Measurements from ENCODE around the gene RPL27A. TPM values are rescaled to one million over a fixed set of nuclear protein-coding genes. Genes with fewer than 3 reads are reported as not detected.
"Not testable (repeated sequence)": the region's sequence is repeated elsewhere in the genome, so short reads cannot be mapped to it uniquely, and the experiment has no call there.

Gene RPL27A
- total and polyA plus RNA-seq, 3 experiments from 2014 or later, result 1,148 to 3,471 (median 1,170) TPM

- Histone ChIP-seq H3K27ac (ENCODE audit: low read depth, low read length) (no peak overlapping the region), H3K36me3 (ENCODE audit: insufficient read depth, low read length) (no peaks in the 10 kb centered on the region), H3K4me1 (ENCODE audit: insufficient read depth, low read length) (no peaks in the 10 kb centered on the region), H3K27me3 (ENCODE audit: insufficient read depth, low read length, poor library complexity, severe bottlenecking) (no peaks in the 10 kb centered on the region), H3K4me3 (ENCODE audit: low read length) (no peak overlapping the region), H3K9me3 (ENCODE audit: low read length) (no peaks in the 10 kb centered on the region)
- H3K4me1 Mint-ChIP-seq, result no peaks in the 10 kb centered on the region
- ChIA-PET CTCF (no interaction called here), POLR2A (interaction anchor here (1.0 kb wide), 1 partner anchor 21 kb away, joined by 3 read pairs; the partner anchor contains the start of genes RPL27A and TRIM66)
- no peaks in the 10 kb centered on the region for H3K27me3 Mint-ChIP-seq
- H3K27ac Mint-ChIP-seq, result peak overlapping the region in 1 of 8 donors; percentile 7
- H3K36me3 Mint-ChIP-seq, result peaks cover 0 to 39% (median 9%) of the 10 kb centered on the region in 3 donors
- no peaks in the 10 kb centered on the region for H3K9me3 Mint-ChIP-seq
- no peak for DNase-seq
- no peak overlapping the region for H3K4me3 Mint-ChIP-seq
Observed at GRCh38 chr11:8661001-8661795, 21.4 kb upstream of the RPL27A start.

- H3K9me3 Mint-ChIP-seq, result no peaks in the 10 kb centered on the region
- ChIA-PET POLR2A (no interaction called here), CTCF (no interaction called here)
Observed at GRCh38 chr11:8665222-8665621, 17.4 kb upstream of the RPL27A start.

GRCh38 chr11:8670081-8670480, 12.5 kb upstream of the RPL27A start:
- DNase-seq; H3K27me3 ChIP-seq (ENCODE audit: insufficient read depth, low read length, poor library complexity, severe bottlenecking); H3K4me3 Mint-ChIP-seq; H3K27me3 Mint-ChIP-seq; CTCF ChIA-PET; H3K27ac ChIP-seq (ENCODE audit: low read depth, low read length); H3K4me1 ChIP-seq (ENCODE audit: insufficient read depth, low read length); H3K4me1 Mint-ChIP-seq; H3K27ac Mint-ChIP-seq; H3K9me3 Mint-ChIP-seq; H3K4me3 ChIP-seq (ENCODE audit: low read length); POLR2A ChIA-PET; H3K9me3 ChIP-seq (ENCODE audit: low read length): not testable (repeated sequence)
- peaks cover 11% of the 10 kb centered on the region for H3K36me3 ChIP-seq (ENCODE audit: insufficient read depth, low read length)
- peaks cover 7 to 64% (median 24%) of the 10 kb centered on the region in 3 donors for H3K36me3 Mint-ChIP-seq

More at GRCh38 chr11:8665222-8665621, 17.4 kb upstream of the RPL27A start:
- H3K4me3 ChIP-seq (ENCODE audit: low read length), result no peak overlapping the region
- Mint-ChIP-seq H3K36me3 (peaks cover 0 to 51% (median 12%) of the 10 kb centered on the region in 3 donors), H3K27ac (no peak overlapping the region), H3K27me3 (no peaks in the 10 kb centered on the region), H3K4me1 (peaks cover 0 to 2% (median 0%) of the 10 kb centered on the region in 3 donors), H3K4me3 (no peak overlapping the region)
- H3K4me1 ChIP-seq (ENCODE audit: insufficient read depth, low read length), result no peaks in the 10 kb centered on the region
- H3K27me3 ChIP-seq (ENCODE audit: insufficient read depth, low read length, poor library complexity, severe bottlenecking), result no peaks in the 10 kb centered on the region
- H3K27ac ChIP-seq (ENCODE audit: low read depth, low read length), result no peak overlapping the region
- no peak for DNase-seq
- no peaks in the 10 kb centered on the region for H3K9me3 ChIP-seq (ENCODE audit: low read length)
- H3K36me3 ChIP-seq (ENCODE audit: insufficient read depth, low read length), result no peaks in the 10 kb centered on the region

- Mint-ChIP-seq H3K36me3 (peaks cover 7 to 60% (median 21%) of the 10 kb centered on the region in 3 donors), H3K9me3 (no peaks in the 10 kb centered on the region), H3K4me3 (no peak overlapping the region), H3K27me3 (no peaks in the 10 kb centered on the region), H3K4me1 (peaks cover 0 to 2% (median 0%) of the 10 kb centered on the region in 3 donors), H3K27ac (peak overlapping the region in 1 of 8 donors; percentile 14)
- no peaks in the 10 kb centered on the region for H3K4me1 ChIP-seq (ENCODE audit: insufficient read depth, low read length)
- no peak overlapping the region for H3K4me3 ChIP-seq (ENCODE audit: low read length)
- no peak overlapping the region for H3K27ac ChIP-seq (ENCODE audit: low read depth, low read length)
- ChIA-PET CTCF (interaction anchor here (1.2 kb wide), 1 partner anchor 11 kb away, joined by 3 read pairs; the partner anchor contains the start of genes RPL27A and TRIM66), POLR2A (no interaction called here)
- no peaks in the 10 kb centered on the region for H3K27me3 ChIP-seq (ENCODE audit: insufficient read depth, low read length, poor library complexity, severe bottlenecking)
- no peaks in the 10 kb centered on the region for H3K9me3 ChIP-seq (ENCODE audit: low read length)
- DNase-seq, result no peak
- peaks cover 11% of the 10 kb centered on the region for H3K36me3 ChIP-seq (ENCODE audit: insufficient read depth, low read length)
Observed at GRCh38 chr11:8671193-8671612, 11.4 kb upstream of the RPL27A start.

GRCh38 chr11:8671651-8672062, 10.9 kb upstream of the RPL27A start:
- Histone ChIP-seq H3K36me3 (ENCODE audit: insufficient read depth, low read length) (peaks cover 11% of the 10 kb centered on the region), H3K9me3 (ENCODE audit: low read length) (no peaks in the 10 kb centered on the region), H3K4me1 (ENCODE audit: insufficient read depth, low read length) (no peaks in the 10 kb centered on the region), H3K27ac (ENCODE audit: low read depth, low read length) (no peak overlapping the region), H3K4me3 (ENCODE audit: low read length) (no peak overlapping the region), H3K27me3 (ENCODE audit: insufficient read depth, low read length, poor library complexity, severe bottlenecking) (no peaks in the 10 kb centered on the region)
- Mint-ChIP-seq H3K27me3 (no peaks in the 10 kb centered on the region), H3K4me3 (no peak overlapping the region), H3K9me3 (no peaks in the 10 kb centered on the region), H3K4me1 (no peaks in the 10 kb centered on the region), H3K27ac (no peak overlapping the region), H3K36me3 (peaks cover 7 to 61% (median 21%) of the 10 kb centered on the region in 3 donors)
- CTCF ChIA-PET, result interaction anchor here (1.2 kb wide), 1 partner anchor 11 kb away, joined by 3 read pairs; the partner anchor contains the start of genes RPL27A and TRIM66
- no peak for DNase-seq
- POLR2A ChIA-PET, result no interaction called here

- ChIA-PET POLR2A (no interaction called here), CTCF (interaction anchor here (1.2 kb wide), 1 partner anchor 10 kb away, joined by 3 read pairs; the partner anchor contains the start of genes RPL27A and TRIM66)
Observed at GRCh38 chr11:8672346-8672745, 10.2 kb upstream of the RPL27A start.

GRCh38 chr11:8674859-8675258, 7.7 kb upstream of the RPL27A start:
- Mint-ChIP-seq H3K9me3 (no peaks in the 10 kb centered on the region), H3K4me3 (no peak overlapping the region), H3K4me1 (no peaks in the 10 kb centered on the region), H3K27ac (no peak overlapping the region), H3K36me3 (peaks cover 7 to 62% (median 15%) of the 10 kb centered on the region in 3 donors), H3K27me3 (no peaks in the 10 kb centered on the region)
- no peak overlapping the region for H3K27ac ChIP-seq (ENCODE audit: low read depth, low read length)
- no peak overlapping the region for H3K4me3 ChIP-seq (ENCODE audit: low read length)
- DNase-seq, result no peak
- H3K4me1 ChIP-seq (ENCODE audit: insufficient read depth, low read length), result no peaks in the 10 kb centered on the region
- no peaks in the 10 kb centered on the region for H3K27me3 ChIP-seq (ENCODE audit: insufficient read depth, low read length, poor library complexity, severe bottlenecking)
- no peaks in the 10 kb centered on the region for H3K9me3 ChIP-seq (ENCODE audit: low read length)
- CTCF ChIA-PET, result no interaction called here
- H3K36me3 ChIP-seq (ENCODE audit: insufficient read depth, low read length), result peaks cover 11% of the 10 kb centered on the region
- POLR2A ChIA-PET, result no interaction called here

More at GRCh38 chr11:8672346-8672745, 10.2 kb upstream of the RPL27A start:
- peaks cover 11% of the 10 kb centered on the region for H3K36me3 ChIP-seq (ENCODE audit: insufficient read depth, low read length)
- H3K4me1 ChIP-seq (ENCODE audit: insufficient read depth, low read length), result no peaks in the 10 kb centered on the region
- H3K9me3 Mint-ChIP-seq, result no peaks in the 10 kb centered on the region
- H3K4me1 Mint-ChIP-seq, result no peaks in the 10 kb centered on the region
- no peak overlapping the region for H3K4me3 ChIP-seq (ENCODE audit: low read length)
- H3K9me3 ChIP-seq (ENCODE audit: low read length), result no peaks in the 10 kb centered on the region
- no peak overlapping the region for H3K27ac ChIP-seq (ENCODE audit: low read depth, low read length)
- H3K27ac Mint-ChIP-seq, result no peak overlapping the region
- H3K27me3 ChIP-seq (ENCODE audit: insufficient read depth, low read length, poor library complexity, severe bottlenecking), result no peaks in the 10 kb centered on the region
- no peaks in the 10 kb centered on the region for H3K27me3 Mint-ChIP-seq
- no peak overlapping the region for H3K4me3 Mint-ChIP-seq
- no peak for DNase-seq
- H3K36me3 Mint-ChIP-seq, result peaks cover 7 to 61% (median 19%) of the 10 kb centered on the region in 3 donors

- Histone ChIP-seq H3K27ac (ENCODE audit: low read depth, low read length) (no peak overlapping the region), H3K27me3 (ENCODE audit: insufficient read depth, low read length, poor library complexity, severe bottlenecking) (no peaks in the 10 kb centered on the region), H3K4me1 (ENCODE audit: insufficient read depth, low read length) (peaks cover 2% of the 10 kb centered on the region), H3K9me3 (ENCODE audit: low read length) (no peaks in the 10 kb centered on the region), H3K4me3 (ENCODE audit: low read length) (no peak overlapping the region), H3K36me3 (ENCODE audit: insufficient read depth, low read length) (peaks cover 4% of the 10 kb centered on the region)
- Mint-ChIP-seq H3K27ac (no peak overlapping the region), H3K36me3 (peaks cover 4 to 61% (median 16%) of the 10 kb centered on the region in 3 donors), H3K4me1 (peaks cover 9 to 15% (median 13%) of the 10 kb centered on the region in 3 donors), H3K27me3 (no peaks in the 10 kb centered on the region), H3K4me3 (no peak overlapping the region), H3K9me3 (no peaks in the 10 kb centered on the region)
- CTCF ChIA-PET, result no interaction called here
- POLR2A ChIA-PET, result no interaction called here
- DNase-seq, result no peak
Observed at GRCh38 chr11:8676458-8676857, 6.1 kb upstream of the RPL27A start.
